Activated naive CD8-positive, alpha-beta T cell treated with anti-CD3 and anti-CD28 coated beads for 36 hours (primary cell): ENCODE measurements around the gene DNASE1. TPM values are rescaled to one million over a fixed set of nuclear protein-coding genes. Genes with fewer than 3 reads are reported as not detected.
"Not testable (repeated sequence)": the region's sequence is repeated elsewhere in the genome, so short reads cannot be mapped to it uniquely, and the experiment has no call there.

Source experiments
- DNase-seq: peaks from one replicate; pipeline ENCODE4 v3.0.0; 2021
- H3K27ac Mint-ChIP-seq: one replicate; pipeline ENCODE4 v1.8.0; 2022; ENCODE audit warnings: mild to moderate bottlenecking, moderate library complexity, mixed read lengths
- H3K27me3 Mint-ChIP-seq: one replicate; pipeline ENCODE4 v1.8.0; 2022; ENCODE audit warnings: mild to moderate bottlenecking, mixed read lengths
- H3K36me3 Mint-ChIP-seq: one replicate; pipeline ENCODE4 v1.8.0; 2021; ENCODE audit warnings: mild to moderate bottlenecking, mixed read lengths
- H3K4me1 Mint-ChIP-seq: one replicate; pipeline ENCODE4 v1.8.0; 2021; ENCODE audit warnings: mixed read lengths
- H3K4me3 Mint-ChIP-seq: one replicate; pipeline ENCODE4 v1.8.0; 2022; ENCODE audit warnings: mild to moderate bottlenecking, moderate library complexity, mixed read lengths
- H3K9me3 Mint-ChIP-seq: one replicate; pipeline ENCODE4 v1.8.0; 2022; ENCODE audit warnings: mixed read lengths
- total RNA-seq, 2 experiments: library from RNA; stranded (reverse); gene quantifications; one replicate each; pipeline ENCODE4 v1.2.3, GENCODE V29; 2021

The DNASE1 gene
- total RNA-seq, 2 experiments from 2014 or later, result 4.6 to 5.8 TPM

- no peak overlapping the region for H3K4me3 Mint-ChIP-seq
- peak overlapping the region; percentile 61 for H3K27ac Mint-ChIP-seq
- no peak for DNase-seq
- peaks cover 7% of the 10 kb centered on the region for H3K36me3 Mint-ChIP-seq
- no peaks in the 10 kb centered on the region for H3K9me3 Mint-ChIP-seq
- H3K27me3 Mint-ChIP-seq, result no peaks in the 10 kb centered on the region
- H3K4me1 Mint-ChIP-seq, result peaks cover 3% of the 10 kb centered on the region
Measured at GRCh38 chr16:3651461-3652372, 2.8 kb upstream of the DNASE1 start.

GRCh38 chr16:3652373-3653195 lies 1.9 kb upstream of the DNASE1 start:
- no peak for DNase-seq
- no peak overlapping the region for H3K27ac Mint-ChIP-seq
- H3K36me3 Mint-ChIP-seq, result peaks cover 10% of the 10 kb centered on the region
- peaks cover 10% of the 10 kb centered on the region for H3K4me1 Mint-ChIP-seq
- no peaks in the 10 kb centered on the region for H3K9me3 Mint-ChIP-seq
- H3K27me3 Mint-ChIP-seq, result no peaks in the 10 kb centered on the region
- H3K4me3 Mint-ChIP-seq, result no peak overlapping the region

DNA sequence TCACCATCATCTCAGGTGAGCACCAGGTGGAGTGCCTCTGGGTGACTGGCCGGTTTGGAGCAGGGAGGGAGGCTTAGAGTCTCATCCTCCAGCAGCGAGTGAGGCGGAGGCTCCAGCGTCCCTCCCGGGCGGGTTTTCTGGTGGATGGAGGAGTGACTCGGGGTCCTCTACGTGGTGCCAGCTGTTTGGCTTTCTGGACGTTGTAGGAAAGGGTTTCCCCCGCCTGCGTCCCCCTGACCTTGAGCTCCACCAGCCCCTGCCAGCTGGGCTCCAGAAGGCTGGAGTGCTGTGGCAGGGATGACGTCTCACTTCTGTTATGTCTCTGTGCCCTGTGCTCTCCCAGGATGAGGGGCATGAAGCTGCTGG lies 522 bp downstream of the DNASE1 start:
- H3K9me3 Mint-ChIP-seq, result no peaks in the 10 kb centered on the region
- H3K4me3 Mint-ChIP-seq, result no peak overlapping the region
- H3K27me3 Mint-ChIP-seq, result no peaks in the 10 kb centered on the region

DNA sequence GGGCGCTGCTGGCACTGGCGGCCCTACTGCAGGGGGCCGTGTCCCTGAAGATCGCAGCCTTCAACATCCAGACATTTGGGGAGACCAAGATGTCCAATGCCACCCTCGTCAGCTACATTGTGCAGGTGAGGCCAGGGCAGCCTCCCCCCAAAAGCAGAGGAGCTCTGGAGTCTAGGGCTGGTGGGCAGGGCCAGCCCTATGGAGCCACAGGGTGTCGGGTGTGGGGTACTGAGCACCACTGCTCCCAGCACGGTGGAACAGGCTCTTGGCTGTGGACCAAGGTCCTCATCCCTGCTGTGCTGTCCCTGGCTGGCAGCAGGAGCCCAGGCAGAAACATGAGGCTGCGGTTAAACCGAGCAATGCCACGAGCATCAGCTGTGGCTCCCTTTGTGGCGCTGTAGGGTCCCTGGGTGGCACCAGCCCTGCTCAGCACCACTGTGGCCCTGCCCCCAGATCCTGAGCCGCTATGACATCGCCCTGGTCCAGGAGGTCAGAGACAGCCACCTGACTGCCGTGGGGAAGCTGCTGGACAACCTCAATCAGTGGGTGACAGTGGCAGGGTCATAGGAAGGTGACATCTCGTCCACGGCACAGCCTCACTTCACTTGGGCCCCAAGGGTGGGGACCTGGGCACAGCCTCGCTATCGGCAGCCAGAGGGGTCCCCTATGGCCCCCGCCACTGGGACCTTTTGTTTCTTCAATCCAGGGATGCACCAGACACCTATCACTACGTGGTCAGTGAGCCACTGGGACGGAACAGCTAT lies 1.1 kb downstream of the DNASE1 start:
- Mint-ChIP-seq H3K9me3 (no peaks in the 10 kb centered on the region), H3K27me3 (no peaks in the 10 kb centered on the region), H3K4me1 (peaks cover 21% of the 10 kb centered on the region), H3K4me3 (no peak overlapping the region), H3K27ac (no peak overlapping the region), H3K36me3 (peaks cover 16% of the 10 kb centered on the region)
- DNase-seq, result no peak

More for the DNA sequence above, 522 bp downstream of the DNASE1 start:
- no peak overlapping the region for H3K27ac Mint-ChIP-seq
- H3K4me1 Mint-ChIP-seq, result peaks cover 21% of the 10 kb centered on the region
- no peak for DNase-seq
- peaks cover 16% of the 10 kb centered on the region for H3K36me3 Mint-ChIP-seq

- not testable (repeated sequence) for H3K27ac Mint-ChIP-seq, H3K4me3 Mint-ChIP-seq, DNase-seq, H3K27me3 Mint-ChIP-seq, H3K9me3 Mint-ChIP-seq
- H3K36me3 Mint-ChIP-seq, result peaks cover 16% of the 10 kb centered on the region
- peaks cover 21% of the 10 kb centered on the region for H3K4me1 Mint-ChIP-seq
Measured at GRCh38 chr16:3656160-3656490, 1.6 kb downstream of the DNASE1 start.

GRCh38 chr16:3656491-3657468 lies 2.3 kb downstream of the DNASE1 start:
- Mint-ChIP-seq H3K27me3 (no peaks in the 10 kb centered on the region), H3K9me3 (no peaks in the 10 kb centered on the region), H3K27ac (peak overlapping the region; percentile 71), H3K4me3 (no peak overlapping the region), H3K4me1 (peaks cover 19% of the 10 kb centered on the region), H3K36me3 (peaks cover 17% of the 10 kb centered on the region)
- DNase-seq, result peak; percentile 36

GRCh38 chr16:3659251-3659650 lies 4.8 kb downstream of the DNASE1 start:
- no peak for DNase-seq
- Mint-ChIP-seq H3K9me3 (no peaks in the 10 kb centered on the region), H3K27me3 (no peaks in the 10 kb centered on the region), H3K4me1 (peaks cover 19% of the 10 kb centered on the region), H3K4me3 (no peak overlapping the region), H3K36me3 (peaks cover 30% of the 10 kb centered on the region), H3K27ac (peak overlapping the region; percentile 88)

DNA sequence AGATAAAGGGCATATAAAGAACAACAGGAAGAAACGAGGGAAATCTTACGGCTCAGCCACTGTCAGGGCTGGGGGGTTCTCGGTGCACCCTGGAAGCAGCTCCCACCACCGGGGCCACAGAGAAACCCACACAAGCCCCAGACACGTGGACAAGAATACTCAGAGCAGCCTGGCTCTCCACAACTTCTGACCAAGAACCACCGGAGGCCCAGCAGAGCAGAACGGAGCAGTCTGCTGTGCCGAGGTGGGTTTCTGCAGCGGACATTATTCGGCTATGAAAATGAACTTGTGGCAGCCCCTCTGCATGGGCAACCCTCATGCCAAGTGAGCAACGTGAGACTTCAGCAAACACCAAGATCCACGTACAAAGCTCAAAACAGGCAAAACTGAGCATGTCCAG lies 6.8 kb downstream of the DNASE1 start:
- DNase-seq, result no peak
- peaks cover 26% of the 10 kb centered on the region for H3K4me1 Mint-ChIP-seq
- H3K9me3 Mint-ChIP-seq, result no peaks in the 10 kb centered on the region
- H3K27ac Mint-ChIP-seq, result peak overlapping the region; percentile 9
- no peaks in the 10 kb centered on the region for H3K27me3 Mint-ChIP-seq
- peaks cover 26% of the 10 kb centered on the region for H3K36me3 Mint-ChIP-seq
- H3K4me3 Mint-ChIP-seq, result no peak overlapping the region

GRCh38 chr16:3661922-3662321 lies 7.4 kb downstream of the DNASE1 start:
- Mint-ChIP-seq H3K4me1 (peaks cover 25% of the 10 kb centered on the region), H3K27ac (no peak overlapping the region), H3K36me3 (peaks cover 22% of the 10 kb centered on the region), H3K4me3 (no peak overlapping the region), H3K9me3 (no peaks in the 10 kb centered on the region), H3K27me3 (no peaks in the 10 kb centered on the region)
- no peak for DNase-seq

DNA sequence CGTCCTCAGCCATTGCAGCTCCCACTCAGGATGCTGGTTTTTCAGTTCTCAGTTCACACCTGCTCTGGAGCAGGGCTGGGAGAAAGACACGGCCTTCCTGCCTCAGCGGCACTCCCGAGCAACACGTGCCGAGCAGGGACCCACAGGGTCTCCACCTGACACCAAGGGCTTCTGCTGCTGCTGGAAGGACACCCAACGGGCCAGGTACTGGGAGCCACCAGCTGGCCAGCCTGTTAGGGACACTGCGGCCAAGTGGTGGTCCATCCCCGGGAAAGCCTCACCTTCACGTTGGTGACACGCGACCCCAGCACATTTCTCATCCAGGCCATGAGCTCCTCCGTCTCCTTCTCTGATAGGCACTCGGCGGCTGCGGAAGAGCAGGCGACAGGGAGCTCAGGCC lies 8.1 kb downstream of the DNASE1 start:
- Mint-ChIP-seq H3K4me1 (peaks cover 22% of the 10 kb centered on the region), H3K36me3 (peaks cover 24% of the 10 kb centered on the region)

DNA sequence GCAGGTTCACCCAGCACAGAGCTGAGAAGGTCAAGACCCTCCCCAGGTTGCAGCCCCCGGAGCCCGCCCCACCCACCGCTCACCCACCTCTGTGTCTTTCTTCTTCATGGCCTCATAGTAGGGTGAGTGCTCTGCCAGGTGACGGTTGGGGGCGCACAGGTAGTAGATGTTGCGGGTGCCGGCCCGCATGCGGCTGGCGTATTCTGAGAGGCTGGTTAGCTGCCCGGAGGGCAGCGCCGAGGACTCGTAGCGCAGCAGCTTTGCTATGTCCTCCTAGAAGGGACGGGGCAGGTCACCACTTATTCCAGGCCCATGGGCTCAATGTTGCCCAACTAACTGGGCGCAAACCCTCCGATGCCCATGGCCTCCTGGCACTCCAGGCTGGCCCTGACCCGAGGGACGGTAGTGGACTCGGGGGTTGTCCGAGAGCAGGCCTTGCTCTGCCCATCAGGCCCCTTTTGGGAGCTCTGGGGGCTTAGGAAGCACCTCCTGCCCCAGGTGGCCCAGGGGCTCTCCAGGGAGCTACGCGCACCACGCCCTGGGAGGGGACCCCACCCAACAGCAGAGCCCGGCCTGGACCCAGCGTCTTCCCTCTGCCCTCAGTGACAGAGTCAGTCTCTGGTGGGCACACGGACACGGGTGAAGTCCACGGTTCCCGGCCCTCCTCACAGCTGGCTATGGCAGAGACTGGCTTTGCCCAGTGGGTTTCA lies 9.9 kb downstream of the DNASE1 start:
- no peaks in the 10 kb centered on the region for H3K9me3 Mint-ChIP-seq
- peaks cover 17% of the 10 kb centered on the region for H3K4me1 Mint-ChIP-seq
- H3K27me3 Mint-ChIP-seq, result no peaks in the 10 kb centered on the region
- peaks cover 25% of the 10 kb centered on the region for H3K36me3 Mint-ChIP-seq
- H3K4me3 Mint-ChIP-seq, result no peak overlapping the region
- DNase-seq, result no peak
- peak overlapping the region; percentile 43 for H3K27ac Mint-ChIP-seq

More for the DNA sequence above, 8.1 kb downstream of the DNASE1 start:
- no peak overlapping the region for H3K27ac Mint-ChIP-seq
- no peak overlapping the region for H3K4me3 Mint-ChIP-seq
- no peaks in the 10 kb centered on the region for H3K9me3 Mint-ChIP-seq
- no peak for DNase-seq
- H3K27me3 Mint-ChIP-seq, result no peaks in the 10 kb centered on the region

- Mint-ChIP-seq H3K9me3 (no peaks in the 10 kb centered on the region), H3K36me3 (peaks cover 20% of the 10 kb centered on the region), H3K27ac (peak overlapping the region; percentile 15), H3K4me3 (no peak overlapping the region), H3K27me3 (no peaks in the 10 kb centered on the region), H3K4me1 (peaks cover 11% of the 10 kb centered on the region)
- peak; percentile 32 for DNase-seq
Measured at GRCh38 chr16:3665508-3665907, 11.0 kb downstream of the DNASE1 start.

GRCh38 chr16:3668626-3669025 lies 14.1 kb downstream of the DNASE1 start:
- Mint-ChIP-seq H3K9me3 (no peaks in the 10 kb centered on the region), H3K4me1 (peaks cover 11% of the 10 kb centered on the region), H3K4me3 (no peak overlapping the region), H3K36me3 (peaks cover 20% of the 10 kb centered on the region), H3K27me3 (no peaks in the 10 kb centered on the region), H3K27ac (no peak overlapping the region)
- DNase-seq, result no peak
